ENCODE measurements around the gene CTDSP2. TPM values are rescaled to one million over a fixed set of nuclear protein-coding genes. Genes with fewer than 3 reads are reported as not detected.

Gene CTDSP2
- total and polyA plus RNA-seq, 3 donors from 2014 or later = 103 to 140 (median 123) TPM

DNA sequence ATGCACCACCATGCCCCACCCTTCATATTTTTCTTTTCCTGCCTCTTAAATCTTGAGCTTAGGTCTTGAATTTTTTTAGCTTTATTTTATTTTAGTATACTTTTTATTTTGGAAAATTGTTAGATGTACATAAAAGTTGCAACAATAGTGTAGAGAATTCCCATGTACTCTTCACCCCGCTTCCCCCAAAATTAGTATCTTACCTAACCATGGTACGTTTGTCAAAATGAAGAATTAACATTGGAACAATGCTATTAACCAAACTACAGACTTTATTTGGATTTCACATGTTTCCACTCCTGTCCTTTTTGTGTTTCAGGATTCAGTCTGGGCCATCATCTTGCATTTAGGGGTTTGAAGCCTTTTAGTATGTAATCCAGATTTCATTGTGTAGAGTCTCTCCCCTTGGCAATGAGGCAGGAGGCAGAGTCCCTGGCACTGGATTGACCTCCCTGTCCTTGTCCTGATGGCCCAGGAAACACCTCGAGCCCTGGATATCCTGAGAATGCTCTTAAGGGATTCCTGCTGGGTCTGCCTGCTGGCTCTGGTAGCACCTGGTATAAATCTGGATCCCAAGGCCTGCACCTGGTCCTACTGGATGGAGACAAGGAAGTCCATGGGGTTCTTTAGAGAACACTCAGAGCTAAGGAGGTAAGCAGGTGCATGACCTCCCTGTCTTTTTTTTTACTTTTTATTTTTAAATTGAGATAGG, 19.9 kb upstream of the CTDSP2 start:
- WGBS, 2 donors = 82% methylated on average over 3 of the region's 3 CpGs
- Histone ChIP-seq H3K4me3 (no peak overlapping the region), H3K9me3 (no peaks in the 10 kb centered on the region), H3K4me1 (peaks cover 5% of the 10 kb centered on the region), H3K27me3 (no peaks in the 10 kb centered on the region), H3K36me3 (ENCODE audit: low read depth, missing control alignments) (no peaks in the 10 kb centered on the region), H3K27ac (no peak overlapping the region)
- no peak for TF ChIP-seq POLR2A (IDR thresholded peaks at IDR 0.05)
- TF ChIP-seq, protein P1, sequence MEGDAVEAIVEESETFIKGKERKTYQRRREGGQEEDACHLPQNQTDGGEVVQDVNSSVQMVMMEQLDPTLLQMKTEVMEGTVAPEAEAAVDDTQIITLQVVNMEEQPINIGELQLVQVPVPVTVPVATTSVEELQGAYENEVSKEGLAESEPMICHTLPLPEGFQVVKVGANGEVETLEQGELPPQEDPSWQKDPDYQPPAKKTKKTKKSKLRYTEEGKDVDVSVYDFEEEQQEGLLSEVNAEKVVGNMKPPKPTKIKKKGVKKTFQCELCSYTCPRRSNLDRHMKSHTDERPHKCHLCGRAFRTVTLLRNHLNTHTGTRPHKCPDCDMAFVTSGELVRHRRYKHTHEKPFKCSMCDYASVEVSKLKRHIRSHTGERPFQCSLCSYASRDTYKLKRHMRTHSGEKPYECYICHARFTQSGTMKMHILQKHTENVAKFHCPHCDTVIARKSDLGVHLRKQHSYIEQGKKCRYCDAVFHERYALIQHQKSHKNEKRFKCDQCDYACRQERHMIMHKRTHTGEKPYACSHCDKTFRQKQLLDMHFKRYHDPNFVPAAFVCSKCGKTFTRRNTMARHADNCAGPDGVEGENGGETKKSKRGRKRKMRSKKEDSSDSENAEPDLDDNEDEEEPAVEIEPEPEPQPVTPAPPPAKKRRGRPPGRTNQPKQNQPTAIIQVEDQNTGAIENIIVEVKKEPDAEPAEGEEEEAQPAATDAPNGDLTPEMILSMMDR (IDR thresholded peaks at IDR 0.05) = no peak
- DNase-seq = no peak
- intact Hi-C loops (cut with DNase I; ENCODE audit: low total_unique reads) = no loop called here

DNA sequence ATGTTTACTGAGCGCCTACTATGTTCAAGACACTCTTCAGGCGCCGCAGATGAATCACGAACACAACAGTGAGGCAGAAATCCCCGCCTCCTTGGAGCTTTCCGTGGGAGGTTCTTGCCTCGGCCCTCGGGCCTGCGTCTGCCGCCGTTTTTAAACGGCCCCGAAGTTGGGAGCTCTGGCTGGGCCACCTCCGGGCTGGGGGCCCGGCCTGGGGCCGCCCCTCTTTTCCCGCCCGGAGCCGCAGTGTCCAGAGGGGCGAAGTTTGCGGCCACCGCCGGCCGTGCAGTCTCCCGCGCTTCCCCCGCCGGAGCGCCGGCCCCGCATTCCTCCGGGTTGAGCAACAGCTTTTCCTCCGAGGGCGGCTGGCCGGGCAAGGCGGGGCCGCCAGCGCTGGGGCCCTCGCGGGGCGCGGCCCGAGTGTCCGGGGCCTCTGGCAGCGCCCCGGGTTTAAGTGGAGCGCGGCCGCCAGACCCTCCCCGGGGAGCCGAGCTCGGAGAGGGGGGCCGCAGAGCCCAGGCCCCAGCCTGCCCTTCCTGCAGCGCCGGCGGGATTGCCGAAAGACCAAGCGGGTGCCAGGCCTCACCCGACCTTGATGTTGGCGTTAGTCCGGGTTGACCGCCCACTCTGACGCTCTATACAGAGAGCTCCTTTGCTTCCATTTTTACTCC, 18.7 kb upstream of the CTDSP2 start:
- WGBS, 2 donors = 0% methylated on average over 13 to 57 of the region's 63 CpGs
- DNase-seq = peak; percentile 74
- Histone ChIP-seq H3K36me3 (ENCODE audit: low read depth, missing control alignments) (no peaks in the 10 kb centered on the region), H3K27me3 (no peaks in the 10 kb centered on the region), H3K27ac (peak overlapping the region; percentile 91 to 96), H3K9me3 (no peaks in the 10 kb centered on the region), H3K4me3 (peak overlapping the region; percentile 64 to 72), H3K4me1 (peaks cover 5% of the 10 kb centered on the region)
- TF ChIP-seq POLR2A (IDR thresholded peaks at IDR 0.05) = no peak
- TF ChIP-seq, protein P1 (IDR thresholded peaks at IDR 0.05) = no peak
- intact Hi-C loops (cut with DNase I; ENCODE audit: low total_unique reads) = no loop called here

DNA sequence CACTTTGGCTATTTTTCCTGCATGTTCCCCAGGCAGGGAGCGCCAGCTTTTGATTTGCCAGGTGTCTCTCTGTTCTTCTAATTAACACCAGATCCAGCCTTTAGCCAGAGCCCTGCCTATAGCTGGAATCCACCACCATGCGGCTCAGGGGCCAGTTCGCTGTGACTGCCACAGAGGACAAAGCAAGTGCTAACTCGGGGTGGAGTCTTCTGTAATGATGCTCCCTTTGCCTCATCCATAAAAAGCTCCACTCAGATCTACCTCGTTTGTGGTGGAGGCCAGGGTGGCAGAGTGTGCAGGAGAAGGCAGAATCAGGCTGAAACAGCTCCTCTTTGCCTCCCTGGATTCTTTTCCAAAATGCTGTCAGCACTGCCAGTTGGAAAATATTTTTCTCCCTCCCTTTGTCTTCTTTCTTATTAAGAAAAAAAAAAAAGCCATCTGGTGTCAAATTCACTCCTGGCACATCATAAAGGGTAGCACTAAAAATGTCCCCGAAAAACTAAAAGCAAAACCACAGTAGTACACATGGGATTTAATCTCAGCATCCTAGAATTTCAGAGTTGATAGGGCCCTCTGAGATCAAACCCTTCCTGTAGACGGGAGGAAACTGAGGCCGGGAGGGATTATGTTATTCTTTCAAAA, 18.0 kb upstream of the CTDSP2 start:
- DNase-seq = no peak
- Histone ChIP-seq H3K27me3 (no peaks in the 10 kb centered on the region), H3K4me1 (peaks cover 5% of the 10 kb centered on the region), H3K27ac (peak overlapping the region; percentile 91 to 96), H3K4me3 (peak overlapping the region; percentile 64 to 72), H3K36me3 (ENCODE audit: low read depth, missing control alignments) (no peaks in the 10 kb centered on the region), H3K9me3 (no peaks in the 10 kb centered on the region)
- no peak for TF ChIP-seq POLR2A (IDR thresholded peaks at IDR 0.05)
- TF ChIP-seq, protein P1 (IDR thresholded peaks at IDR 0.05) = no peak
- 10 to 26% methylated on average over 8 of the region's 8 CpGs for WGBS, 2 donors
- intact Hi-C loops (cut with DNase I; ENCODE audit: low total_unique reads) = no loop called here

DNA sequence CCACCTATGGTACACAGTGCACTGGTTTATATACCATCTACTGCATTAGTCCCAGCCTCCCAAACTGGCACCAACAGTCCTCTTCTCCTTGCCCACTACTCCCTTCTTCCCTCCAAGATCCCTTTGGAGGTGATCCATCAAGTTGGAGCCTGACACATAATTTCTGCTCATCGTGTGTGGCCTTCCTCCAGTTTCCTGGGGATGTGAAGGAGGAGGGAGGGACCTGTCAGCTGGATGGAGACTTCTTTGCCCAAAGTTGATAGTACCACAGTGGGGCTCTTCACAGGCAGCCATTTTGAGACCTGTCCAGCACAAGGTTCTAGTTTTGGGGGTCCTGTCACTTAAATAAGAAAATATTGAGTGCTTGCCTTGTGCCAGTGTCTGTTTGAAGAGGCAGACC, 17.1 kb upstream of the CTDSP2 start:
- Histone ChIP-seq H3K9me3 (no peaks in the 10 kb centered on the region), H3K4me1 (peaks cover 5% of the 10 kb centered on the region), H3K4me3 (no peak overlapping the region), H3K27me3 (no peaks in the 10 kb centered on the region), H3K27ac (no peak overlapping the region), H3K36me3 (ENCODE audit: low read depth, missing control alignments) (no peaks in the 10 kb centered on the region)
- no peak for DNase-seq
- WGBS, 2 donors = 50 to 56% methylated on average over 1 of the region's 1 CpG
- TF ChIP-seq, protein P1 (IDR thresholded peaks at IDR 0.05) = no peak
- TF ChIP-seq POLR2A (IDR thresholded peaks at IDR 0.05) = no peak
- intact Hi-C loops (cut with DNase I; ENCODE audit: low total_unique reads) = no loop called here
